Testis (tissue), 3 donors: ENCODE results near the gene GRID1. TPM values are rescaled to one million over a fixed set of nuclear protein-coding genes. Genes with fewer than 3 reads are reported as not detected.

Source experiments
- DNase-seq: peaks from one replicate; pipeline ENCODE4 v3.0.0-alpha.2; 2019
- H3K27ac ChIP-seq, 2 donors: fragments of 200-600 bp; sonication (generic); one replicate each; pipeline ENCODE4 v1.5.1; 2019
- H3K27me3 ChIP-seq: fragments of 200-600 bp; sonication (generic); one replicate; pipeline ENCODE4 v1.5.1; 2019
- H3K36me3 ChIP-seq: fragments of 200-600 bp; sonication (generic); one replicate; pipeline ENCODE4 v1.5.1; 2017; ENCODE audit warnings: low read depth; ENCODE audit errors: missing control alignments
- H3K4me1 ChIP-seq: fragments of 200-600 bp; sonication (generic); one replicate; pipeline ENCODE4 v1.5.1; 2019
- H3K4me3 ChIP-seq, 2 donors: fragments of 200-600 bp; sonication (generic); one replicate each; pipeline ENCODE4 v1.5.1; 2017 to 2019
- H3K9me3 ChIP-seq: fragments of 200-600 bp; sonication (generic); one replicate; pipeline ENCODE4 v1.5.1; 2017
- POLR2A ChIP-seq: fragments of 450-650 bp; IDR thresholded peaks from one replicate; pipeline ENCODE4 v1.6.1; 2017; ENCODE audit warnings: antibody characterized with exemption, mild to moderate bottlenecking, moderate library complexity
- WGBS, 2 donors: methylation state at CpG; one replicate each; pipeline ENCODE4 v1.1.5; 2018; 5-methylcytosine and 5-hydroxymethylcytosine counted together
- intact Hi-C: fragments of 100-400 bp; cut with DNase I; formaldehyde crosslinking; loops from one replicate; pipeline ENCODE4 v1.15.1; 2023; ENCODE audit warnings: low total_unique reads
- polyA plus RNA-seq: library from polyadenylated mRNA; stranded (reverse); fragments of 350-450 nt; fragmentation: Illumina TruSeq; extraction: RNeasy Lipid Tissue Mini Kit (QIAGEN cat#74804); gene quantifications from one replicate; pipeline ENCODE4 v1.2.3, GENCODE V29; 2014; ENCODE audit warnings: low read depth, low replicate concordance; ENCODE audit not compliant: insufficient read depth
- total RNA-seq, 2 donors: library from RNA; depleted of rRNA; stranded (reverse); fragments of >200 nt; gene quantifications; one replicate each; pipeline ENCODE4 v1.2.3, GENCODE V29; 2016
- TF ChIP-seq, protein P1 (sequence below), 3 experiments: fragments of 450-650 bp in 2 of 3; fragments of 200-600 bp in 1 of 3; sonication (generic) in 1 of 3; IDR thresholded peaks; one replicate each; pipeline ENCODE4 v1.5.1; 2016 to 2019; ENCODE audit warnings: antibody characterized with exemption in 3 of 3, mild to moderate bottlenecking in 2 of 3, moderate library complexity in 1 of 3

The GRID1 gene
- total and polyA plus RNA-seq, 3 donors from 2014 or later: 7.4 to 16.7 (median 8.1) TPM

- Histone ChIP-seq H3K9me3 (no peaks in the 10 kb centered on the region), H3K27me3 (no peaks in the 10 kb centered on the region), H3K27ac (no peak overlapping the region), H3K4me3 (no peak overlapping the region), H3K4me1 (no peaks in the 10 kb centered on the region), H3K36me3 (no peaks in the 10 kb centered on the region)
- DNase-seq: no peak
- WGBS, 2 donors: 90 to 100% methylated on average over 2 to 4 of the region's 4 CpGs
- intact Hi-C loops: no loop called here
- TF ChIP-seq, protein P1, sequence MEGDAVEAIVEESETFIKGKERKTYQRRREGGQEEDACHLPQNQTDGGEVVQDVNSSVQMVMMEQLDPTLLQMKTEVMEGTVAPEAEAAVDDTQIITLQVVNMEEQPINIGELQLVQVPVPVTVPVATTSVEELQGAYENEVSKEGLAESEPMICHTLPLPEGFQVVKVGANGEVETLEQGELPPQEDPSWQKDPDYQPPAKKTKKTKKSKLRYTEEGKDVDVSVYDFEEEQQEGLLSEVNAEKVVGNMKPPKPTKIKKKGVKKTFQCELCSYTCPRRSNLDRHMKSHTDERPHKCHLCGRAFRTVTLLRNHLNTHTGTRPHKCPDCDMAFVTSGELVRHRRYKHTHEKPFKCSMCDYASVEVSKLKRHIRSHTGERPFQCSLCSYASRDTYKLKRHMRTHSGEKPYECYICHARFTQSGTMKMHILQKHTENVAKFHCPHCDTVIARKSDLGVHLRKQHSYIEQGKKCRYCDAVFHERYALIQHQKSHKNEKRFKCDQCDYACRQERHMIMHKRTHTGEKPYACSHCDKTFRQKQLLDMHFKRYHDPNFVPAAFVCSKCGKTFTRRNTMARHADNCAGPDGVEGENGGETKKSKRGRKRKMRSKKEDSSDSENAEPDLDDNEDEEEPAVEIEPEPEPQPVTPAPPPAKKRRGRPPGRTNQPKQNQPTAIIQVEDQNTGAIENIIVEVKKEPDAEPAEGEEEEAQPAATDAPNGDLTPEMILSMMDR (IDR thresholded peaks at IDR 0.05): no peak
- TF ChIP-seq POLR2A: no peak
These were observed 48.5 kb downstream of the GRID1 start for GRCh38 chr10:86317949-86318725.

GRCh38 chr10:86316990-86317389 is 49.6 kb downstream of the GRID1 start:
- no peak for TF ChIP-seq POLR2A
- TF ChIP-seq, protein P1 (IDR thresholded peaks at IDR 0.05): no peak
- no peak for DNase-seq
- H3K27ac ChIP-seq: no peak overlapping the region
- no peaks in the 10 kb centered on the region for H3K9me3 ChIP-seq
- no peaks in the 10 kb centered on the region for H3K36me3 ChIP-seq
- no peak overlapping the region for H3K4me3 ChIP-seq
- 68 to 74% methylated on average over 3 to 5 of the region's 5 CpGs for WGBS, 2 donors
- no peaks in the 10 kb centered on the region for H3K27me3 ChIP-seq
- H3K4me1 ChIP-seq: no peaks in the 10 kb centered on the region
- intact Hi-C loops: no loop called here

- H3K36me3 ChIP-seq: no peaks in the 10 kb centered on the region
- H3K4me1 ChIP-seq: no peaks in the 10 kb centered on the region
- intact Hi-C loops: no loop called here
- no peak overlapping the region for H3K4me3 ChIP-seq
- no peak for DNase-seq
- H3K27ac ChIP-seq: no peak overlapping the region
- H3K9me3 ChIP-seq: no peaks in the 10 kb centered on the region
- H3K27me3 ChIP-seq: no peaks in the 10 kb centered on the region
- 76 to 79% methylated on average over 4 of the region's 4 CpGs for WGBS, 2 donors
- TF ChIP-seq, protein P1 (IDR thresholded peaks at IDR 0.05): no peak
- no peak for TF ChIP-seq POLR2A
These were observed 50.2 kb downstream of the GRID1 start for GRCh38 chr10:86316274-86316835.

DNA sequence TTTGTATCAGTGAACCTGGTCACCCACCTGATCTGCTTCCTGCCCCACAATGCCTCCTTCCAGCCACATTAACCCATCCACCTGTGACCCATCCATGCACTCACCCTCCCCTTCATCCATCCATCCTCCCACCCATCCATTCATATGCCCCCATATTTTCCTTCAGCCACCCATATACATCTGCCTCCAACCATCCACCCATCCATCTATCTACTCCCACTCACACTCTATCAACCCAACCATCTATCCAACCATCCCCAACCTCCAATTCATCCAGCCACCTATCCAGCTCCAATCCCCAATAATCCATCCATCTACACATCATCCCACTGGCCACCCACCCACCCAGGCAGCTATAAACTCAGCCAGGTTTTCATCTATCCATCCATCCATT is 51.0 kb downstream of the GRID1 start:
- H3K27me3 ChIP-seq: no peaks in the 10 kb centered on the region
- TF ChIP-seq POLR2A: no peak
- TF ChIP-seq, protein P1 (IDR thresholded peaks at IDR 0.05): no peak
- H3K36me3 ChIP-seq: no peaks in the 10 kb centered on the region
- no peaks in the 10 kb centered on the region for H3K4me1 ChIP-seq
- no peak overlapping the region for H3K27ac ChIP-seq
- H3K9me3 ChIP-seq: no peaks in the 10 kb centered on the region
- DNase-seq: no peak
- no peak overlapping the region for H3K4me3 ChIP-seq
- intact Hi-C loops: no loop called here
